Body of pancreas (tissue), 4 donors: ENCODE data around the gene HIBCH.

ENCODE experiments used
- POLR2A ChIP-seq, 3 donors: fragments of 450-650 bp; IDR thresholded peaks; one replicate each; pipeline ENCODE4 v1.6.1; 2016; ENCODE audit warnings: antibody characterized with exemption in 3 of 3, mild to moderate bottlenecking in 2 of 3
- TF ChIP-seq, protein P1 (sequence below), 7 experiments: fragments of 450-650 bp in 4 of 7; fragments of 200-600 bp in 3 of 7; sonication (generic) in 3 of 7; IDR thresholded peaks; one replicate each; pipeline ENCODE4 v1.5.1; 2016 to 2019; ENCODE audit warnings: antibody characterized with exemption in 7 of 7

DNA sequence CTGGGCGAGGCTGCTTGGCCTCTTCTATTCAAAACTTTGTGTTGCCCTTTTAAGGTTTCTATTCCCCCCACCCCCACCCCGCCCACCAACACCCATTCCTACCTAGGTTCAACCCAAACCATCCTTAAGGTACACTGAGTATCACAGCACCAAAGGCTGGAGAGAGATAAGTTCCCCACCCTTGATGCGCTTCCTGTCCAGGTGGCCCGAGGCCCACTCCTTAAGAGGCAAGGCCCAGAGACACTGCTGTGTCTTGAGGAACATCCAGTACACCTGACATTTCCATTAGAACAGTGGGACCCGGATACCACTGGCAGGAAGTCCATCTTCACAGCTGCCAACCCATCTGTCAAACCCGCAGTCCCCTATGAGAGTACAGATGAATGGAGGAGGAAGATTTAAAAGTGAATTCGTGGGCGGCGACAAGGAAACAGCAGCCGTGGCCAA lies 23.5 kb upstream of the HIBCH start:
- TF ChIP-seq, protein P1, sequence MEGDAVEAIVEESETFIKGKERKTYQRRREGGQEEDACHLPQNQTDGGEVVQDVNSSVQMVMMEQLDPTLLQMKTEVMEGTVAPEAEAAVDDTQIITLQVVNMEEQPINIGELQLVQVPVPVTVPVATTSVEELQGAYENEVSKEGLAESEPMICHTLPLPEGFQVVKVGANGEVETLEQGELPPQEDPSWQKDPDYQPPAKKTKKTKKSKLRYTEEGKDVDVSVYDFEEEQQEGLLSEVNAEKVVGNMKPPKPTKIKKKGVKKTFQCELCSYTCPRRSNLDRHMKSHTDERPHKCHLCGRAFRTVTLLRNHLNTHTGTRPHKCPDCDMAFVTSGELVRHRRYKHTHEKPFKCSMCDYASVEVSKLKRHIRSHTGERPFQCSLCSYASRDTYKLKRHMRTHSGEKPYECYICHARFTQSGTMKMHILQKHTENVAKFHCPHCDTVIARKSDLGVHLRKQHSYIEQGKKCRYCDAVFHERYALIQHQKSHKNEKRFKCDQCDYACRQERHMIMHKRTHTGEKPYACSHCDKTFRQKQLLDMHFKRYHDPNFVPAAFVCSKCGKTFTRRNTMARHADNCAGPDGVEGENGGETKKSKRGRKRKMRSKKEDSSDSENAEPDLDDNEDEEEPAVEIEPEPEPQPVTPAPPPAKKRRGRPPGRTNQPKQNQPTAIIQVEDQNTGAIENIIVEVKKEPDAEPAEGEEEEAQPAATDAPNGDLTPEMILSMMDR (IDR thresholded peaks at IDR 0.05) = no peak
- peak in 1 of 3 donors; percentile 1 for TF ChIP-seq POLR2A (IDR thresholded peaks at IDR 0.05)
